SK-MEL-5 (cell line): ENCODE results near the gene SELENOM. TPM values are rescaled to one million over a fixed set of nuclear protein-coding genes. Genes with fewer than 3 reads are reported as not detected.
A peak's percentile ranks its signal among the peaks of the same experiment; 100 is the strongest.

Experiments
- DNase-seq: peaks from one replicate; pipeline ENCODE4 v3.0.0-alpha.2; 2016; ENCODE audit warnings: low read depth, low spot score
- in situ Hi-C: cut with HindIII; loops from 2 replicates; pipeline ENCODE4 v1.10.0; 2016; ENCODE audit warnings: low sequenced_read_pairs, high pct_unique_total_duplicates, low pct_unique_long_range_greater_than_20kb
- polyA plus RNA-seq, 2 experiments: library from polyadenylated mRNA; depleted of rRNA; stranded (reverse); fragments of >200 nt; gene quantifications; 2 replicates each; pipeline ENCODE4 v1.2.3, GENCODE V29; 2015
- total RNA-seq: library from RNA; depleted of rRNA; stranded (reverse); fragments of >200 nt; shearing (Covaris generic); gene quantifications from 2 replicates; pipeline ENCODE4 v1.2.3, GENCODE V29; 2014; rRNA removed

The SELENOM gene
- 2.0 and 3.0 TPM in 2 replicates for total RNA-seq
- polyA plus RNA-seq (2015; cell fraction: cytosol; rRNA removed) = 1.1 and 5.7 TPM in 2 replicates
- not detected in 2 replicates for polyA plus RNA-seq (2015; cell fraction: nucleus; rRNA removed)

DNA sequence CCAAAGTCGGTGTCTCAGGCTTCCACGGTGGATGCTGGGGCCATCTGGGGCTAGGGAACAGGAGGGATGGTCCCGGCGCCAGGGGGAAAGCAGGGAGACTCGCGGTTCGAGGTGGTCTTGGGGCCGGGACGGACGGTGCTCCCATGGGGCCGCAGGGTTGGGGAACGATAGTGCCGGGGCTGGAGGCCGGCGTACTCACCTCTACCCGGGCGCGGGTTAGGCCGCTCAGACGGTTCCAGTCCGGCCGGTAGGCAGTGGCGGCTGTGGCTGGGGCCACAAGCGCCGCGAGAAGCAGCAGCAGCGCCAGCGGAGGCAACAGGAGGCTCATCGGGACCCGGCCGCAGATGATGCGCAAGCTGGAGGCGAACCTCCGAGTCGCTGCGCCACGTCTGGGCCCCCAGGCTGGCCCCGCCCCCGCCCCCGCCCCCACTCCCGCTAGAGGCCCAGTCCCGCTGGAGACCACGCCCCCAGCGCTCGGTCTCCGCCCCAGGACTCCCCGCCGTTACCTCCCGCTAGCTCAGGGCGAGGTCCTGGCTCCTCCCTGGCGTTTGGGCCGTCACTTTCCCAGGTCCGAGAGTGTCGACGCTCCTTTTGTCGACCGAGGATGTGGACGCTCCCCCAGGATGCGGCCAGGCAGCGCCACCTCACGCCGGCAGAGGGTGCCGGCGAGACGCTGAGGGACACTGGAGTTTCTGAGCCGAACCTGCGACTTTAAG is at the start of gene SELENOM:
TSS of gene SELENOM (minus strand) at position 391 of the 716 bp plus-strand sequence. CDS start at position 328, 63 bp downstream.
- in situ Hi-C loops = no loop called here
- peak; percentile 92 for DNase-seq

DNA sequence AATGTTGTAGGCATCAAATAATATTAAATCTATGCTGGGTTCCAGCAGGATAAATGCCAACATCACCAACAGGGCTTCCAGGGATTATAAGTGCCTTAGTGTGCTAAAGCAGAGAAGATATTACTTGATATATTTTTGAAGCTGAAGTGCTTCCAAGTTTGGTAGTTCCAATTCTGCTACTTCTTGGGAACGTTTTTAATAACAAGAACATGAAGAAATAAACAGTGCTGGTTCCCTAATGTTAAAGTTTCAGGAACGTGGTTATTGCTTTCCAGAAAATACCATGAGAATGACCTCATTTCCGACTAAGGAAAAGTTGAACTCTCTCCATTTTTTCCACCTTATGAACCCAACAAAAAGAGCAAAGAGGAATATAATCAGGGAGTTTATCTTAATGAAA is 48.1 kb upstream of the SELENOM start:
- no peak for DNase-seq
- in situ Hi-C loops = no loop called here

DNA sequence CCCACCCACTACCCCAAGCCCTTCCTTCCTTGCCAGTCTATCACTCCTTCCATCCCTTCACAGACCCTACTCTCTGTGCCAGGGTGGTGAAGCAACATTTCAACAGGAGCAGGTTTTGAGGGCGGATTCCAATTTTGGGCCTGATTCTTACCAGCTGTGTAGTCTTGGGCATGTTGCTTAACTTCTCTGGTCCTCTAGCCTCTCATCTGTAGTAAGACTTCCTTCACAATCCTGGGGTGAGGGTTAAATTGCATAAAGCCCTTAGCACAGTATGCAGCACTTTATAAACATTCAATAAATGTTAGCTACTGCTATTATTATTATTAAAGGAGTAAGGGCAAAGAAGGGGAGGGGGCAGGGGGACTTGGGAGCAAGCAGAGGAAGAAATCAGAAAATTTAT is 47.6 kb upstream of the SELENOM start:
- in situ Hi-C loops = no loop called here
- no peak for DNase-seq

DNA sequence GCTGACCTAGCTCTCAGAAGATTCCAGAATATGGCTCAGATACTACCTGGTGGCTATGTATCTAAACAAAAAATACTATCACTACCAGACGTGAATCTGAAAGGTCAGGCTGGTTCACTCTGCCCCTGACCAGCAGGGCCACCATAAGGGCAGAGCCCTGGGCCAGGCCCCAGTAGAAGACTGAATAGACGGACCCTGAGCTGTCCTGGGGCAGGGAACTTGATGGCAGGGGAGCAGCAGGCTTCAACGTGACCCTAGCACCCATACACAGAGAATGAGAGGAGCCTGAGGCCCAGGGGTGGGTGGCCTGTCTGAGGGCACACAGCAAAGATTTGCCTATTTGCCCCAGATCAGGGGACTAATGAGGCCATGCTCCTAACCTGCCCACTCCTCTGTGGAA is 46.0 kb upstream of the SELENOM start:
- in situ Hi-C loops = no loop called here
- DNase-seq = no peak

DNA sequence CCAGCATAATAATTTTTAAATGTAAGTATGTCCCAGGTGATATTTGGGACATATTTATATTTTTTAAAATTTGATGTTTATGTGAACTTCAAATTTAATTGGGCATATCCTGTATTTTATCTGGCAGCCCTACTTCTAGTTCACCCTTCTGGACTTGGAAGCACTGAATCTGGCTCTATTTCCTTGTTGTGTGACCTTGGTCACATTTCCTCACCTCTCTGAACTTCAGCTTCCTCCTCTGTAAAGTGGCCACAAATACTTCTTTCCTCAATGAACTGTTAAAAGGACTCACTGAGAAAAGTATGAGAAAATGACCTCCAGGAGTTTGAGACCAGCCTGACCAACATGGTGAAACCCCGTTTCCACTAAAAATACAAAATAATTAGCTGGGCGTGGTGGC is 44.5 kb upstream of the SELENOM start:
- in situ Hi-C loops = no loop called here
- no peak for DNase-seq

DNA sequence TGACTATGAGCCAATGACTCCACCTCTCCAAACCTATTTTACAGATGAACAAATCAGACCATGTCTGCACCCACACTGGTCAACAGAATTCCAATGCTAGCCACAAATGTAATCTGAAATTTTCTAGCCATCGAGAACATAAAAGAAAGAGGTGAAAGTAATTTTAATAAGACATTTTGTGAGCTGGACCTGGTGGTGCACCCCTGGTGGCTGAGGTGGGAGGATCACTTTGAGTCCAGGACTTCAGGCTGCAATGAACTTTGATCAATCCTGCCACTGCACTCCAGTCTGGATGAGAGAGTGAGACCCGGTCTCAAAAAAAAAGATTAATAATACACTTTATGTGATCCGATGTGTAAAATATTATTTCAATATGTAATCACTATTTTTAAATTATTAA is 43.2 kb upstream of the SELENOM start:
- in situ Hi-C loops = no loop called here

DNA sequence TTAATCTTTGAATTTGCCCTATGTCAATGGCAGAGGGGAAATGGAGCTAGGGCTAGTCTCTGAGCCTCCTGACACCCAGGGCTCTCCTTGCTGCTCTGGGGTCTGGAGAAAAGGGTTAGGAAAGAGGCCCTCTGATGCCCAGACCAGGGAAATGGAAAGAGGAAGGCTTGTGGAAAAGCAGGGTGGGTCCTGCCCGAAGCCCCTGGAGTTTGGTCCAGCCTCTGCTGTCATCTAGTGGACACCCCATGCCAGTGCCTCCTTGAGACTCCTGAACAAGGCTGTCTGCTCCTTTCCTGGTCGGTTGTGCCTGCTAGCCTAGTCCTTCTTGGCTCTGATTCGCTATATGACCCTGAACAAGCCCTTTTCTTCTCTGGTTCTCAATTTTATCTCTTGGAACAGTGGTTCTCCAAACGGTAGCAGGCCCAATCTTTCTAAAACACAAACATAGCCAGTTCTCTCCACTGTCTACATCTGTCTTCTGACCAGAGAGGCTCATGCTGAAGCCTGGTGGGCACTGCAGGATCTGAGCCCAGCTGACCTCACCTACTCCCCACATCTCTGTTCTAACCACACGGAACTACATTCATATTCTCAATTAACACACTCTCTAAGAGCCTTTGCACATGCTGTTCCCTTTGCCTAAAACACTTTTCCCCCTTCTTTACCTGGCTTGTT is 41.7 kb upstream of the SELENOM start:
- DNase-seq = peak; percentile 91
- in situ Hi-C loops = no loop called here

More for the DNA sequence above, 43.2 kb upstream of the SELENOM start:
- DNase-seq = peak; percentile 37

DNA sequence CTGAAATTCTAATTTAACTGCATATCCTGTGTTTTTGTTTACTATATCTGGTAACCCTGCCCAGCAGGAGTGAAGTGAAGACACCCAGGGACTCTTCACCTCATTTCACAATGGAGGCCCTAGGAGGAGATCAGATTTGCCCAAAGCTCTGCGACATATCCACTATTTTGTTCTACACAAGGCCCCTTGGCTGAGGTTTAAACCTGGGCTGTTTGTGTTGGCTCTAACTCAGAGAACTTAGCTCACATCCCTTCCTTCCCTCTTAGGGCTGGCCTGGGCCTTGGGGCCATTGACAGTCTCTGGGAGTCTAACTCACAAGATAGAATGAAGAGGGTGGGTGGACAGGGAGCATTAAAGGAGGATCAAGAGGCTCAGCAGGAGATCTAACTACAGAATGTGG is 41.1 kb upstream of the SELENOM start:
- DNase-seq = no peak
- in situ Hi-C loops = no loop called here

GRCh38 chr22:31144223-31144622 is 36.9 kb upstream of the SELENOM start:
- DNase-seq = no peak
- in situ Hi-C loops = no loop called here

- in situ Hi-C loops = no loop called here
- DNase-seq = no peak
Observed at GRCh38 chr22:31143537-31143936, 36.2 kb upstream of the SELENOM start.

GRCh38 chr22:31143038-31143437 is 35.7 kb upstream of the SELENOM start:
- no peak for DNase-seq
- in situ Hi-C loops = no loop called here

GRCh38 chr22:31142285-31142684 is 34.9 kb upstream of the SELENOM start:
- DNase-seq = no peak
- in situ Hi-C loops = no loop called here

DNA sequence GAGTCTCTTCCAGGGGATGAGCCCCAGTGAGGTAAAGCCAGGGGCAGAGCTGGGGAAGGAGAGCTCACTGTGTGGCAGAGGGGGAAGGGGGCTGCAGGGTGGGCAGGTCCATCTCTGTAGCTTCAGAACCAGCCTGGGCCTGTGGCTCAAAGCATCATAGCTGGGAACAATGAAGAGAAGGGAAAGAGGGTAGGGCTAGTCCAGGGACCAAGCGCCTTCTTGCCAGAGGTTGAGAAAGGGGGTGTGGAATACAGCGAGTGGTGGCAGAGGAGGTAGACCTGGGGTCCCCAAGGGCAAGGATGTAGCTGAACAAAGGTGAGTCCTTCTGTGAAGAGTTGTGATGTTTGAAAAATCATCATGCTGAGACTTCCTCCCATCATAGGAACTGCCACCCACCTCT is 34.2 kb upstream of the SELENOM start:
- DNase-seq = no peak
- in situ Hi-C loops = no loop called here

DNA sequence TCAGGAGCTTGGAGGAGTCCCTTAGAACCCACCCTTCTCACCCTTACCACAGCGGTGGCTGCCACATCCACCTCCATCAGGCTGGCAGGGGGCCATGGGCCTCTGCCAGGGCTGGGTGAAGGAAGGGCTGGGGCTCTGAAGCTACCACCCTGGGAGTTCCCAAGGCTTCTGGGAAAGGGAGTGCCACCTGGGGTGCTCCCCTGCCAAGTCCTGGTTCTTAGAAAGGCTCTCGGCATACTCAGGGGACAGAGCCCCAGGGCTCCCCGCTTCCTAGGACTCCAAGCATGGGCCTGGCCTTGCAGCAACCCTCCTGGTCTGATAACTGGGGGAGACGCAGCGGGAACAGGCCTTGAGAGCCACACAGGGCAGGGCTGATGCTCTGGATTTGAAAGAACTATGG is 33.4 kb upstream of the SELENOM start:
- no peak for DNase-seq
- in situ Hi-C loops = no loop called here

DNA sequence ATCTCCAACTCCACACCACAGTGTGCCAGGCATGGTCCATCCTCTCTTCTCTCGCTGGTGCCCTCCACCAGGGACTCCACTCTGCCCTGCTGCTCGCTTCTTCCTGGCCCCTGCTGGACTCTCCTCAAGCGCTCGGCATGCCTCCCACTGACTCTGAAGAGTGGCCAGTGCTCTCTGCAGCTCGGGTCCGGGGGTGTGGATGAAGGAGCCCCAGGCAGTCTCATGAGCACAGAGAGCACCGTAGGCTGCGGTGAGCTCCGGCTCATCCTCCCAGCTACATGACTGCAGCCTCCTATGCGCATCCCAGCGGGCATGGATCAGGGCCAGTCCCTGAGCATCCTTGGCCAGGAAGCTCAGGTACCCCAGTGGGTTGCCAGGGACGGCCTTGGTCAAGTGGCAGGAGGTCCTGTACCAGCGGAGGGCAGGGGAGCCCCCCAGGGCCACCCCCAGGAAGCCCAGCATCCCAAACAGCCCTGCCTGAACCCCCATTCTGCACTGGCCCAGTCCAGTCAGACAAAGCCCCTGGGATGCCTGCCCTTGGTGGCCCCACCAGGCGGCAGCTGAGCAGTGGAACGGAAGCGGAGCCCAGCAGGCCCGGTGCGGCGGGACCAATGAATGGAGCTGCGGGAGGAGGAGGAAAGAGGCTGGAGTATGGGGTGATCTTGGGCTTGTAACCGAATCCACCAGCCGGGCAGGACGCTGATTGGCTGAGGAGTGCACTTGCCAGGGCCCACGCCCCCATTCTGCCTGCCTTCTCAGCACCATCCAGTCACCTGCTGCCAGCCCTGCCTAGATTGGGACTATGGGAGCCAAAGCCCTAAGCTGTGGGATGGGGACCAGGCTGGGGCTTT is 32.7 kb upstream of the SELENOM start, which contains the start of gene PLA2G3:
TSS of gene PLA2G3 (minus strand) at position 643 of the 851 bp plus-strand sequence. CDS start at position 489, 154 bp downstream.
- in situ Hi-C loops = no loop called here
- DNase-seq = no peak

GRCh38 chr22:31139066-31139465 is 31.7 kb upstream of the SELENOM start:
- no peak for DNase-seq
- in situ Hi-C loops = no loop called here

DNA sequence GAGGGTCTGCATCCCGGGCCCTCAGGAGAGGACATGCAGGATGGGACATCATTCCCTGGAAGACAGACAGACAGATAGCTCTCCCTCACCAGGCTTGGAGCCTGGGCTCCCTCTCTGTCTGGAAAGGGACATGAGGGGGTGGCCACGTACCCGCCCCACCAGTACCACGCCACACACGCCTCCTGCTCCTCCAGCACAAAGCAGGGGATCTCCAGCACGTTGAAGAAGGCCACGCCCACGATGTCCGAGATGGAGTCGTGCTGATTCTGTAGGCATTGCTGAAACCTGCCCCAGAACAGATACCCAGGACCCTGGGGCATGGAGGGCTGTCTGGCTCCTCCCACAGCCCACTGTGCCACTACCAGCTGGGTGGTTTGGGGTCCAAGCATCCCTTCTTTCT is 30.8 kb upstream of the SELENOM start:
- no peak for DNase-seq
- in situ Hi-C loops = no loop called here

GRCh38 chr22:31137721-31138120 is 30.4 kb upstream of the SELENOM start:
- DNase-seq = no peak
- in situ Hi-C loops = no loop called here
